ENCODE measurements around the gene CHST12.
"Not testable (repeated sequence)": the region's sequence is repeated elsewhere in the genome, so short reads cannot be mapped to it uniquely, and the experiment has no call there.

DNA sequence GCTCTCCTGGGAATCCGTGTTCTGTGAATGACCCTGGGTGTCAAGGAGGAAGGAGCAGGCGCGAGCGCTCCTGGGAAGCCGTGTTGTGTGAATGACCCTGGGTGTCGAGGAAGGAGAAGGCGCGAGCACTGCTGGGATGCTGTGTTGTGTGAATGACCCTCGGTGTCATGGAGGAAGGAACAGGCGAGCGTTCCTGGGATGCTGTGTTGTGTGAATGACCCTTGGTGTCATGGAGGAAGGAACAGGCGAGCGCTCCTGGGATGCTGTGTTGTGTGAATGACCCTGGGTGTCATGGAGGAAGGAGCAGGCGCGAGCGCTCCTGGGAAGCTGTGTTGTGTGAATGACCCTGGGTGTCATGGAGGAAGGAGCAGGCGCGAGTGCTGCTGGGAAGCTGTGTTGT lies 25.3 kb upstream of the CHST12 start:
- TF ChIP-seq, protein P1, sequence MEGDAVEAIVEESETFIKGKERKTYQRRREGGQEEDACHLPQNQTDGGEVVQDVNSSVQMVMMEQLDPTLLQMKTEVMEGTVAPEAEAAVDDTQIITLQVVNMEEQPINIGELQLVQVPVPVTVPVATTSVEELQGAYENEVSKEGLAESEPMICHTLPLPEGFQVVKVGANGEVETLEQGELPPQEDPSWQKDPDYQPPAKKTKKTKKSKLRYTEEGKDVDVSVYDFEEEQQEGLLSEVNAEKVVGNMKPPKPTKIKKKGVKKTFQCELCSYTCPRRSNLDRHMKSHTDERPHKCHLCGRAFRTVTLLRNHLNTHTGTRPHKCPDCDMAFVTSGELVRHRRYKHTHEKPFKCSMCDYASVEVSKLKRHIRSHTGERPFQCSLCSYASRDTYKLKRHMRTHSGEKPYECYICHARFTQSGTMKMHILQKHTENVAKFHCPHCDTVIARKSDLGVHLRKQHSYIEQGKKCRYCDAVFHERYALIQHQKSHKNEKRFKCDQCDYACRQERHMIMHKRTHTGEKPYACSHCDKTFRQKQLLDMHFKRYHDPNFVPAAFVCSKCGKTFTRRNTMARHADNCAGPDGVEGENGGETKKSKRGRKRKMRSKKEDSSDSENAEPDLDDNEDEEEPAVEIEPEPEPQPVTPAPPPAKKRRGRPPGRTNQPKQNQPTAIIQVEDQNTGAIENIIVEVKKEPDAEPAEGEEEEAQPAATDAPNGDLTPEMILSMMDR (IDR thresholded peaks at IDR 0.05): not testable (repeated sequence)
- TF ChIP-seq CBX2 (IDR thresholded peaks at IDR 0.05; ENCODE audit: borderline replicate concordance, low read depth); HEYL (CRISPR knock-in tag; IDR thresholded peaks at IDR 0.05); HOXA7 (CRISPR knock-in tag; IDR thresholded peaks at IDR 0.05); RFX5 (IDR thresholded peaks at IDR 0.05); POLR2A (IDR thresholded peaks at IDR 0.05; ENCODE audit: low read length); RAD21 (conservative IDR thresholded peaks at IDR 0.05 in 1 of 2, IDR thresholded peaks at IDR 0.05 in 1 of 2); MAZ (IDR thresholded peaks at IDR 0.05; ENCODE audit: borderline replicate concordance, low read depth, low read length); CBX8 (IDR thresholded peaks at IDR 0.05); ZFP36 (IDR thresholded peaks at IDR 0.05; ENCODE audit: borderline replicate concordance, partially characterized antibody); MAFK (IDR thresholded peaks at IDR 0.05; ENCODE audit: partially characterized antibody): not testable (repeated sequence)
- TF ChIP-seq, protein P2, sequence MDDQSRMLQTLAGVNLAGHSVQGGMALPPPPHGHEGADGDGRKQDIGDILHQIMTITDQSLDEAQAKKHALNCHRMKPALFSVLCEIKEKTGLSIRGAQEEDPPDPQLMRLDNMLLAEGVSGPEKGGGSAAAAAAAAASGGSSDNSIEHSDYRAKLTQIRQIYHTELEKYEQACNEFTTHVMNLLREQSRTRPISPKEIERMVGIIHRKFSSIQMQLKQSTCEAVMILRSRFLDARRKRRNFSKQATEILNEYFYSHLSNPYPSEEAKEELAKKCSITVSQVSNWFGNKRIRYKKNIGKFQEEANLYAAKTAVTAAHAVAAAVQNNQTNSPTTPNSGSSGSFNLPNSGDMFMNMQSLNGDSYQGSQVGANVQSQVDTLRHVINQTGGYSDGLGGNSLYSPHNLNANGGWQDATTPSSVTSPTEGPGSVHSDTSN (IDR thresholded peaks at IDR 0.05): not testable (repeated sequence)
- TF ChIP-seq, protein P3, sequence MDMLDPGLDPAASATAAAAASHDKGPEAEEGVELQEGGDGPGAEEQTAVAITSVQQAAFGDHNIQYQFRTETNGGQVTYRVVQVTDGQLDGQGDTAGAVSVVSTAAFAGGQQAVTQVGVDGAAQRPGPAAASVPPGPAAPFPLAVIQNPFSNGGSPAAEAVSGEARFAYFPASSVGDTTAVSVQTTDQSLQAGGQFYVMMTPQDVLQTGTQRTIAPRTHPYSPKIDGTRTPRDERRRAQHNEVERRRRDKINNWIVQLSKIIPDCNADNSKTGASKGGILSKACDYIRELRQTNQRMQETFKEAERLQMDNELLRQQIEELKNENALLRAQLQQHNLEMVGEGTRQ (IDR thresholded peaks at IDR 0.05): not testable (repeated sequence)
- TF ChIP-seq, protein P4, sequence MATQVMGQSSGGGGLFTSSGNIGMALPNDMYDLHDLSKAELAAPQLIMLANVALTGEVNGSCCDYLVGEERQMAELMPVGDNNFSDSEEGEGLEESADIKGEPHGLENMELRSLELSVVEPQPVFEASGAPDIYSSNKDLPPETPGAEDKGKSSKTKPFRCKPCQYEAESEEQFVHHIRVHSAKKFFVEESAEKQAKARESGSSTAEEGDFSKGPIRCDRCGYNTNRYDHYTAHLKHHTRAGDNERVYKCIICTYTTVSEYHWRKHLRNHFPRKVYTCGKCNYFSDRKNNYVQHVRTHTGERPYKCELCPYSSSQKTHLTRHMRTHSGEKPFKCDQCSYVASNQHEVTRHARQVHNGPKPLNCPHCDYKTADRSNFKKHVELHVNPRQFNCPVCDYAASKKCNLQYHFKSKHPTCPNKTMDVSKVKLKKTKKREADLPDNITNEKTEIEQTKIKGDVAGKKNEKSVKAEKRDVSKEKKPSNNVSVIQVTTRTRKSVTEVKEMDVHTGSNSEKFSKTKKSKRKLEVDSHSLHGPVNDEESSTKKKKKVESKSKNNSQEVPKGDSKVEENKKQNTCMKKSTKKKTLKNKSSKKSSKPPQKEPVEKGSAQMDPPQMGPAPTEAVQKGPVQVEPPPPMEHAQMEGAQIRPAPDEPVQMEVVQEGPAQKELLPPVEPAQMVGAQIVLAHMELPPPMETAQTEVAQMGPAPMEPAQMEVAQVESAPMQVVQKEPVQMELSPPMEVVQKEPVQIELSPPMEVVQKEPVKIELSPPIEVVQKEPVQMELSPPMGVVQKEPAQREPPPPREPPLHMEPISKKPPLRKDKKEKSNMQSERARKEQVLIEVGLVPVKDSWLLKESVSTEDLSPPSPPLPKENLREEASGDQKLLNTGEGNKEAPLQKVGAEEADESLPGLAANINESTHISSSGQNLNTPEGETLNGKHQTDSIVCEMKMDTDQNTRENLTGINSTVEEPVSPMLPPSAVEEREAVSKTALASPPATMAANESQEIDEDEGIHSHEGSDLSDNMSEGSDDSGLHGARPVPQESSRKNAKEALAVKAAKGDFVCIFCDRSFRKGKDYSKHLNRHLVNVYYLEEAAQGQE (IDR thresholded peaks at IDR 0.05): not testable (repeated sequence)

Measured in A549 (cell line).